Measurements from ENCODE around the gene SCAPER. TPM values are rescaled to one million over a fixed set of nuclear protein-coding genes. Genes with fewer than 3 reads are reported as not detected.

The SCAPER gene
- total and polyA plus RNA-seq, 10 of the 15 experiments (the other 5 are each of a cell fraction or from before 2014, with no cell fraction given) = 1.0 to 7.7 (median 3.9) TPM

GRCh38 chr15:76328958-76329357, 576.2 kb downstream of the SCAPER start (continued):
- TF ChIP-seq MLLT1 (IDR thresholded peaks at IDR 0.05) (no peak), HCFC1 (IDR thresholded peaks at IDR 0.05; ENCODE audit: low read length) (no peak), ELK1 (IDR thresholded peaks at IDR 0.05; ENCODE audit: low read depth, low read length) (no peak), BACH1 (IDR thresholded peaks at IDR 0.05; ENCODE audit: borderline replicate concordance) (no peak), POLR2AphosphoS2 (IDR thresholded peaks at IDR 0.05; ENCODE audit: low read depth, low read length) (no peak)

GRCh38 chr15:76328106-76328696, 576.9 kb downstream of the SCAPER start:
- Histone ChIP-seq H3K27ac (ENCODE audit: control insufficient read depth, insufficient read depth) (no peak overlapping the region), H3K4me1 (ENCODE audit: control insufficient read depth, insufficient read depth, low read length) (no peaks in the 10 kb centered on the region), H3K27me3 (replicated peaks in 1 of 2; ENCODE audit: control insufficient read depth in 2 of 2, insufficient read depth in 2 of 2, low read length in 1 of 2) (peaks cover 0 to 5% of the 10 kb centered on the region in 2 experiments; a peak in 2 of 4 replicates), H2AFZ (ENCODE audit: control insufficient read depth, low read depth, low read length) (no peak overlapping the region), H3K9ac (ENCODE audit: control insufficient read depth, insufficient read depth, low read length) (no peak overlapping the region), H3K79me2 (ENCODE audit: control insufficient read depth, insufficient read depth, low read length) (no peaks in the 10 kb centered on the region), H3K4me3 (no peak overlapping the region), H3K4me2 (ENCODE audit: control insufficient read depth, insufficient read depth) (no peak overlapping the region), H3K36me3 (ENCODE audit: control insufficient read depth in 2 of 2, insufficient read depth in 2 of 2, low read length in 1 of 2) (no peaks in the 10 kb centered on the region), H4K20me1 (ENCODE audit: control insufficient read depth, insufficient read depth) (no peaks in the 10 kb centered on the region), H3K9me3 (replicated peaks; ENCODE audit: control insufficient read depth, insufficient read depth, low read length) (no peaks in the 10 kb centered on the region)
- intact Hi-C loops (cut with micrococcal nuclease; ENCODE audit: unreplicated experiment) = no loop called here
- ChIA-PET CTCF (interaction anchor here (0.7 to 0.8 kb wide), 2 partner anchors 17 to 92 kb away, joined by 3 read pairs; no protein-coding TSS in a partner anchor), POLR2A (no interaction called here), SMC1A (ENCODE audit: uncharacterized antibody, unreplicated experiment) (interaction anchor here (1.4 kb wide), 1 partner anchor 93 kb away, joined by 5 read pairs; no protein-coding TSS in a partner anchor), RAD21 (ENCODE audit: unreplicated experiment) (no interaction called here)
- no TSS peak for BruUV-seq (replicated peaks)
- TF ChIP-seq MTA3 (IDR thresholded peaks at IDR 0.05; ENCODE audit: borderline replicate concordance, low read length) = no peak
- no peak for TF ChIP-seq SUPT20H (IDR thresholded peaks at IDR 0.05; ENCODE audit: borderline replicate concordance, control insufficient read depth, low read depth, low read length)
- no peak for TF ChIP-seq JUND (IDR thresholded peaks at IDR 0.05; ENCODE audit: low read depth, low read length)
- TF ChIP-seq RBBP5 (conservative IDR thresholded peaks at IDR 0.05) = no peak
- no peak for TF ChIP-seq RFX5 (IDR thresholded peaks at IDR 0.05; ENCODE audit: low read depth, low read length)
- no peak for TF ChIP-seq ATF7 (IDR thresholded peaks at IDR 0.05; ENCODE audit: low read depth)
- no peak for TF ChIP-seq KAT2A (conservative IDR thresholded peaks at IDR 0.05; ENCODE audit: control insufficient read depth, low read depth, low read length)
- TF ChIP-seq RELA (IDR thresholded peaks at IDR 0.05; ENCODE audit: borderline replicate concordance, partially characterized antibody) = no peak
- no peak for TF ChIP-seq IRF3 (IDR thresholded peaks at IDR 0.05)
- no peak for TF ChIP-seq ZNF24 (IDR thresholded peaks at IDR 0.05)
- no peak for TF ChIP-seq BCL11A (IDR thresholded peaks at IDR 0.05; ENCODE audit: low read depth, low read length)
- FAIRE-seq = no peak
- ATAC-seq = no peak
- 62% methylated on average over 8 of the region's 8 CpGs for WGBS (ENCODE audit: insufficient coverage, insufficient replicate concordance, low lambda C conversion rate, missing lambda C conversion rate)
- no peak for DNase-seq (ENCODE audit: low read depth, low spot score)
- in situ Hi-C loops (cut with MboI) = no loop called here

All from GM12878 (cell line).